Loucy (cell line): ENCODE measurements around the gene SUMF2.
"Not testable (repeated sequence)": the region's sequence is repeated elsewhere in the genome, so short reads cannot be mapped to it uniquely, and the experiment has no call there.

ENCODE experiments used
- H2AFZ ChIP-seq: fragments of 200-600 bp; sonication (generic); 2 replicates; pipeline ENCODE4 v1.6.0; 2016; ENCODE audit warnings: antibody characterized with exemption, mild to moderate bottlenecking, low read length, moderate library complexity
- H3F3A ChIP-seq: fragments of 200-600 bp; 2 replicates; pipeline ENCODE4 v1.6.0; 2016; ENCODE audit warnings: antibody characterized with exemption, low read depth, mild to moderate bottlenecking
- H3K27me3 ChIP-seq: fragments of 200-600 bp; sonication (generic); 2 replicates; pipeline ENCODE4 v1.6.1; 2014; ENCODE audit warnings: low read length, mild to moderate bottlenecking; ENCODE audit not compliant: insufficient read depth, poor library complexity, severe bottlenecking
- H3K36me3 ChIP-seq: fragments of 200-600 bp; sonication (generic); 2 replicates; pipeline ENCODE4 v1.6.1; 2016; ENCODE audit warnings: low read length; ENCODE audit not compliant: insufficient read depth
- H3K4me1 ChIP-seq: fragments of 200-600 bp; sonication (generic); 2 replicates; pipeline ENCODE4 v1.5.1; 2014; ENCODE audit warnings: low read length, mild to moderate bottlenecking; ENCODE audit not compliant: insufficient read depth, poor library complexity, severe bottlenecking
- H3K4me2 ChIP-seq: fragments of 200-600 bp; sonication (generic); 2 replicates; pipeline ENCODE4 v1.6.0; 2014; ENCODE audit warnings: antibody characterized with exemption, low read length, low read depth, mild to moderate bottlenecking; ENCODE audit not compliant: poor library complexity, severe bottlenecking
- H3K4me3 ChIP-seq: fragments of 200-600 bp; sonication (generic); 2 replicates; pipeline ENCODE4 v1.5.1; 2014; ENCODE audit warnings: low read length, mild to moderate bottlenecking, mixed read lengths; ENCODE audit not compliant: poor library complexity, severe bottlenecking
- H3K79me2 ChIP-seq: fragments of 200-600 bp; sonication (generic); 2 replicates; pipeline ENCODE4 v1.6.1; 2014; ENCODE audit warnings: low read length; ENCODE audit not compliant: insufficient read depth
- H3K9ac ChIP-seq: fragments of 200-600 bp; sonication (generic); 2 replicates; pipeline ENCODE4 v1.6.0; 2014; ENCODE audit warnings: mild to moderate bottlenecking, low read depth, low read length, moderate library complexity; ENCODE audit not compliant: poor library complexity, severe bottlenecking
- H3K9me2 ChIP-seq: fragments of 200-600 bp; sonication (generic); replicated peaks from 2 replicates; pipeline ENCODE4 v1.6.1; 2016; ENCODE audit warnings: low read depth, low read length, mixed read lengths
- H3K9me3 ChIP-seq: fragments of 200-600 bp; sonication (generic); 2 replicates; pipeline ENCODE4 v1.6.1; 2014; ENCODE audit warnings: mild to moderate bottlenecking, antibody characterized with exemption, low read length, low read depth; ENCODE audit not compliant: insufficient read depth
- H4K20me1 ChIP-seq: fragments of 200-600 bp; sonication (generic); 2 replicates; pipeline ENCODE4 v1.6.0; 2014; ENCODE audit warnings: antibody characterized with exemption, low read length, mild to moderate bottlenecking; ENCODE audit not compliant: insufficient read depth, poor library complexity, severe bottlenecking
- EZH2phosphoT487 ChIP-seq: fragments of 200-600 bp; IDR thresholded peaks from 2 replicates; pipeline ENCODE4 v1.6.1; 2018; ENCODE audit warnings: antibody characterized with exemption, mild to moderate bottlenecking, moderate library complexity, borderline replicate concordance
- TF ChIP-seq, protein P1 (sequence below): fragments of 200-600 bp; sonication (generic); conservative IDR thresholded peaks from 2 replicates; pipeline ENCODE4 v1.5.1; 2014; ENCODE audit warnings: mild to moderate bottlenecking, antibody characterized with exemption, low read length

SUMF2 gene

GRCh38 chr7:56087445-56087844, 23.4 kb downstream of the SUMF2 start:
- Histone ChIP-seq H3K27me3 (no peaks in the 10 kb centered on the region), H3K4me3 (no peak overlapping the region), H3K9ac (no peak overlapping the region), H3K9me2 (no peaks in the 10 kb centered on the region), H3K36me3 (no peaks in the 10 kb centered on the region), H2AFZ (no peak overlapping the region), H4K20me1 (no peaks in the 10 kb centered on the region), H3K79me2 (no peaks in the 10 kb centered on the region), H3K4me2 (no peak overlapping the region), H3K9me3 (no peaks in the 10 kb centered on the region), H3F3A (no peaks in the 10 kb centered on the region), H3K4me1 (no peaks in the 10 kb centered on the region)
- no peak for TF ChIP-seq EZH2phosphoT487
- TF ChIP-seq, protein P1, sequence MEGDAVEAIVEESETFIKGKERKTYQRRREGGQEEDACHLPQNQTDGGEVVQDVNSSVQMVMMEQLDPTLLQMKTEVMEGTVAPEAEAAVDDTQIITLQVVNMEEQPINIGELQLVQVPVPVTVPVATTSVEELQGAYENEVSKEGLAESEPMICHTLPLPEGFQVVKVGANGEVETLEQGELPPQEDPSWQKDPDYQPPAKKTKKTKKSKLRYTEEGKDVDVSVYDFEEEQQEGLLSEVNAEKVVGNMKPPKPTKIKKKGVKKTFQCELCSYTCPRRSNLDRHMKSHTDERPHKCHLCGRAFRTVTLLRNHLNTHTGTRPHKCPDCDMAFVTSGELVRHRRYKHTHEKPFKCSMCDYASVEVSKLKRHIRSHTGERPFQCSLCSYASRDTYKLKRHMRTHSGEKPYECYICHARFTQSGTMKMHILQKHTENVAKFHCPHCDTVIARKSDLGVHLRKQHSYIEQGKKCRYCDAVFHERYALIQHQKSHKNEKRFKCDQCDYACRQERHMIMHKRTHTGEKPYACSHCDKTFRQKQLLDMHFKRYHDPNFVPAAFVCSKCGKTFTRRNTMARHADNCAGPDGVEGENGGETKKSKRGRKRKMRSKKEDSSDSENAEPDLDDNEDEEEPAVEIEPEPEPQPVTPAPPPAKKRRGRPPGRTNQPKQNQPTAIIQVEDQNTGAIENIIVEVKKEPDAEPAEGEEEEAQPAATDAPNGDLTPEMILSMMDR = no peak

DNA sequence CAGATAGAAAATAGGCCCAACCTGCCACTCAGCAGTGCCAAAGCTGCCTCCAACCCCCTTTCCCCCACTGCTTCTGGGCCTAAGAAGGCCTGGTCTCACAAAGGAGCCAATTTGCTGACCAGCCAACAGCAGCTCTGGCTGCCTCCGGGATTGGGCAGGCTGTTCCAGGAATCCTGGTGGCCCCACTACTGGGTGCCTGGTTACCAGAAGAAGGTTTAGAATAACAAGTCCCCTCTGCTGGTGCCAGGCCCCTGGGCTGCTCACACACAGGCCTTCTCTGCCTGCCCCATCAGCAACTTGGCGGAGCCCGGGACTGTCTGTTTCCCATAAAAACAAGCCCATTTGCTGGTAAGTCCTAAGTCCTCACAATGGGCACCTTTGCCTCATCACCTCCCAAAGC, 27.5 kb downstream of the SUMF2 start:
- no peaks in the 10 kb centered on the region for H3K36me3 ChIP-seq
- TF ChIP-seq, protein P1 = no peak
- TF ChIP-seq EZH2phosphoT487 = no peak
- H3K9me2 ChIP-seq = no peaks in the 10 kb centered on the region
- no peaks in the 10 kb centered on the region for H3K79me2 ChIP-seq
- H3K9ac ChIP-seq = no peak overlapping the region
- H2AFZ ChIP-seq = no peak overlapping the region
- H3K27me3 ChIP-seq = no peaks in the 10 kb centered on the region
- no peak overlapping the region for H3K4me2 ChIP-seq
- no peak overlapping the region for H3K4me3 ChIP-seq
- H3F3A ChIP-seq = no peaks in the 10 kb centered on the region
- H4K20me1 ChIP-seq = no peaks in the 10 kb centered on the region
- H3K9me3 ChIP-seq = no peaks in the 10 kb centered on the region
- H3K4me1 ChIP-seq = no peaks in the 10 kb centered on the region

DNA sequence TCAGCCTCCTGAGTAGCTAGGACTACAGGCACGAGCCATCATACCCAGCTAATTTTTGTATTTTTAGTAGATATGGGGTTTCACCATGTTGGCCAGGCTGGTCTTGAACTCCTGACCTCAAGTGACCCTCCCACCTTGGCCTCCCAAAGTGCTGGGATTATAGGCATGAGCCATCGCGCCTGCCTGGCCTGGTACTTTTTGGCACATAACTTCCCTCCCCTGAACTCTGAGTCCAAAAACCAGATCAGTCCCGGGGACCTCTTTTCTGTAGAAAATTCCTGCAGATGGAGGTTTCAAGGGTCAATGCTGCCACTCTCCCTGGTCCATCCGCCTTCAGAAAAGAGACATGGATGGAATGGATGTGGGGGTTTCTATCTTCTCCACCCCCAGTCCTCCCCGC, 28.3 kb downstream of the SUMF2 start:
- H3K4me3 ChIP-seq, H3K4me1 ChIP-seq, H3K4me2 ChIP-seq: not testable (repeated sequence)

DNA sequence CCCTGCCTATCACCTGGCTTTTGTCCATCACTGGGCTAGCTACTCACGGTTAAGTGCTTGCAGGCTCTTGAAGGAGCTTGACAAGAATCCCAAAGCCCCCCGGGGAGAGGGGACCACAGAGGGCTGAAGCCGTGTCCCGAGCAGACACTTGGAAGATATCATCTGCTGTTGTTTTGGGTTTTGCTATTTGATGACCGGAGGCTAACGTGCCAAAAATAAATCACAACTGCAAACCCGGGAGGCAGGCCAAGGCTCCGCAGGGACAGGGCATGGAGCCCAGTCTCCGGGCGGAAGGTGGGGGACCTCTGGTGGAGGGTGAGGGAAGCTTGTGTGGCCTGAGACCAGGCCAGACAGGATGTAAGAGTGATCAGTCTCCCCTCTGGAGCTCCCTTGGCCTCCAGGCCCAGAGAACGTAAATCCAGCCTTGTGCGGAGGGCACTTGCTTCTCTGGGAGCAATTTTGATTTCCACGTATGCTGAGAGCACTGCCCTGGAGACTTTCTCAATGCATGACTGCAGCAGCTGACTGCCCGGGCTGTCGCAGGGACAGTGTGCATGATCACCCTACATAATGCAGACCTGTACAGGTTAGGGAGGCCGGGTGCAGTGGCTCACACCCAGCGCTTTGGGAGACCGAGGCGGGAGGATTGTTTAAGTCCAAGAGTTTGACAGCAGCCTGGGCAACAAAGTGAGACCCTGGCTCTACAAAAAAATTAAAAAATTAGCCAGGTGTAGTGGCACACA, 28.9 kb downstream of the SUMF2 start, which contains the start of gene PHKG1:
Gene PHKG1, minus strand, starts transcription at position 164 of the 743 bp plus-strand sequence. CDS start 4,011 bp downstream, outside the sequence.
- Histone ChIP-seq H3K9me2 (no peaks in the 10 kb centered on the region), H3K4me2 (no peak within 1 kb of the TSS), H3F3A (no peaks in the 10 kb centered on the region), H2AFZ (no peak within 1 kb of the TSS), H3K9me3 (no peaks in the 10 kb centered on the region), H3K79me2 (no peaks in the 10 kb centered on the region), H3K4me1 (no peaks in the 10 kb centered on the region), H3K36me3 (no peaks in the 10 kb centered on the region), H3K9ac (no peak within 1 kb of the TSS), H4K20me1 (no peaks in the 10 kb centered on the region), H3K27me3 (no peaks in the 10 kb centered on the region), H3K4me3 (no peak within 1 kb of the TSS)
- TF ChIP-seq, protein P1 = 0 out of 2 replicates have a peak, but pooled peaks have one; percentile 17
- no peak for TF ChIP-seq EZH2phosphoT487

More for the DNA sequence above, 28.3 kb downstream of the SUMF2 start:
- H3K27me3 ChIP-seq, H3F3A ChIP-seq, H4K20me1 ChIP-seq, H3K9me3 ChIP-seq, H2AFZ ChIP-seq, H3K79me2 ChIP-seq, H3K9ac ChIP-seq, H3K9me2 ChIP-seq, H3K36me3 ChIP-seq: not testable (repeated sequence)
